Mesendoderm (in vitro differentiated cells): ENCODE results near the gene CADPS2.
"Not testable (repeated sequence)": the region's sequence is repeated elsewhere in the genome, so short reads cannot be mapped to it uniquely, and the experiment has no call there.

ENCODE experiments used
- DNase-seq: peaks from one replicate; pipeline ENCODE4 v3.0.0; 2013
- H2AK5ac ChIP-seq: 2 replicates; pipeline ENCODE4 v1.6.1; 2013; ENCODE audit warnings: low read length, inconsistent platforms
- H2BK120ac ChIP-seq: 2 replicates; pipeline ENCODE4 v1.6.1; 2013; ENCODE audit warnings: low read depth, mild to moderate bottlenecking, low read length, moderate library complexity, mixed read lengths
- H2BK15ac ChIP-seq: replicated peaks from 2 replicates; pipeline ENCODE4 v1.6.1; 2013; ENCODE audit warnings: low read depth, mild to moderate bottlenecking, moderate library complexity
- H2BK5ac ChIP-seq: 2 replicates; pipeline ENCODE4 v1.6.1; 2013; ENCODE audit warnings: low read length, inconsistent platforms
- H3K18ac ChIP-seq: 2 replicates; pipeline ENCODE4 v1.6.1; 2013; ENCODE audit warnings: mild to moderate bottlenecking, low read length, mixed read lengths
- H3K23ac ChIP-seq: one replicate; pipeline ENCODE4 v1.6.1; 2013; ENCODE audit warnings: low read length
- H3K27ac ChIP-seq: 2 replicates; pipeline ENCODE4 v1.5.1; 2013; ENCODE audit warnings: low read depth, mild to moderate bottlenecking, inconsistent platforms, low read length, moderate library complexity
- H3K27me3 ChIP-seq: 2 replicates; pipeline ENCODE4 v1.6.1; 2013; ENCODE audit warnings: low read length, control low read depth, mild to moderate bottlenecking, inconsistent platforms; ENCODE audit not compliant: insufficient read depth, poor library complexity
- H3K36me3 ChIP-seq: 2 replicates; pipeline ENCODE4 v1.6.1; 2013; ENCODE audit warnings: low read length, inconsistent platforms; ENCODE audit not compliant: control insufficient read depth, insufficient read depth
- H3K4ac ChIP-seq: one replicate; pipeline ENCODE4 v1.6.1; 2013; ENCODE audit warnings: low read depth, mild to moderate bottlenecking, low read length, moderate library complexity
- H3K4me1 ChIP-seq: 2 replicates; pipeline ENCODE4 v1.6.1; 2013; ENCODE audit warnings: low read depth, low read length, inconsistent platforms; ENCODE audit not compliant: control insufficient read depth
- H3K4me2 ChIP-seq: 2 replicates; pipeline ENCODE4 v1.6.1; 2013; ENCODE audit warnings: low read length
- H3K4me3 ChIP-seq: 2 replicates; pipeline ENCODE4 v1.5.1; 2013; ENCODE audit warnings: mild to moderate bottlenecking, low read length
- H3K56ac ChIP-seq: one replicate; pipeline ENCODE4 v1.6.1; 2013; ENCODE audit warnings: low read length
- H3K79me1 ChIP-seq: 2 replicates; pipeline ENCODE4 v1.6.1; 2013; ENCODE audit warnings: low read length, inconsistent platforms
- H3K79me2 ChIP-seq: 2 replicates; pipeline ENCODE4 v1.6.1; 2013; ENCODE audit warnings: mild to moderate bottlenecking, low read length; ENCODE audit not compliant: control insufficient read depth, insufficient read depth
- H3K9ac ChIP-seq: 2 replicates; pipeline ENCODE4 v1.6.1; 2013; ENCODE audit warnings: low read length, inconsistent platforms
- H4K5ac ChIP-seq: one replicate; pipeline ENCODE4 v1.6.1; 2013; ENCODE audit warnings: low read length
- H4K8ac ChIP-seq: one replicate; pipeline ENCODE4 v1.6.1; 2013; ENCODE audit warnings: low read depth, mild to moderate bottlenecking, control low read depth, low read length, moderate library complexity
- WGBS: extraction: QIAGEN DNeasy Blood & Tissue Kit; methylation state at CpG from one replicate; pipeline ENCODE4 v1.1.7; 2013; ENCODE audit warnings: low lambda C conversion rate, missing lambda C conversion rate; ENCODE audit not compliant: insufficient coverage; ENCODE audit errors: extremely low coverage; 5-methylcytosine and 5-hydroxymethylcytosine counted together

Gene CADPS2

GRCh38 chr7:122298618-122299017 lies 587.6 kb downstream of the CADPS2 start:
- WGBS = no CpG with 5 or more reads among the region's 2 CpGs
- Histone ChIP-seq H3K23ac (no peak overlapping the region), H3K4me1 (no peaks in the 10 kb centered on the region), H3K18ac (no peak overlapping the region), H3K27ac (no peak overlapping the region), H3K36me3 (no peaks in the 10 kb centered on the region), H3K56ac (no peak overlapping the region), H2BK15ac (no peak overlapping the region), H3K9ac (no peak overlapping the region), H3K27me3 (peaks cover 39% of the 10 kb centered on the region), H3K79me2 (no peaks in the 10 kb centered on the region), H3K79me1 (no peaks in the 10 kb centered on the region), H3K4me2 (no peak overlapping the region), H4K8ac (no peak overlapping the region), H2BK5ac (no peak overlapping the region), H3K4ac (no peak overlapping the region), H4K5ac (no peak overlapping the region), H2AK5ac (no peak overlapping the region), H2BK120ac (no peak overlapping the region), H3K4me3 (no peak overlapping the region)
- DNase-seq = no peak

- H3K4me3 ChIP-seq = no peak overlapping the region
- H3K27me3 ChIP-seq = peaks cover 36% of the 10 kb centered on the region
- WGBS = no CpG with 5 or more reads among the region's 2 CpGs
- H3K56ac ChIP-seq = no peak overlapping the region
- no peaks in the 10 kb centered on the region for H3K79me2 ChIP-seq
- no peak for DNase-seq
- H3K27ac ChIP-seq = no peak overlapping the region
- H3K4me2 ChIP-seq = no peak overlapping the region
- H3K9ac ChIP-seq = no peak overlapping the region
- H4K8ac ChIP-seq = no peak overlapping the region
- H4K5ac ChIP-seq = no peak overlapping the region
- H3K4ac ChIP-seq = no peak overlapping the region
- no peaks in the 10 kb centered on the region for H3K36me3 ChIP-seq
- H3K23ac ChIP-seq = no peak overlapping the region
- no peaks in the 10 kb centered on the region for H3K79me1 ChIP-seq
- no peak overlapping the region for H2BK15ac ChIP-seq
- H3K4me1 ChIP-seq = no peaks in the 10 kb centered on the region
- H2BK5ac ChIP-seq = no peak overlapping the region
- no peak overlapping the region for H2BK120ac ChIP-seq
- no peak overlapping the region for H3K18ac ChIP-seq
- no peak overlapping the region for H2AK5ac ChIP-seq
Observed at GRCh38 chr7:122298131-122298530, 588.1 kb downstream of the CADPS2 start.

DNA sequence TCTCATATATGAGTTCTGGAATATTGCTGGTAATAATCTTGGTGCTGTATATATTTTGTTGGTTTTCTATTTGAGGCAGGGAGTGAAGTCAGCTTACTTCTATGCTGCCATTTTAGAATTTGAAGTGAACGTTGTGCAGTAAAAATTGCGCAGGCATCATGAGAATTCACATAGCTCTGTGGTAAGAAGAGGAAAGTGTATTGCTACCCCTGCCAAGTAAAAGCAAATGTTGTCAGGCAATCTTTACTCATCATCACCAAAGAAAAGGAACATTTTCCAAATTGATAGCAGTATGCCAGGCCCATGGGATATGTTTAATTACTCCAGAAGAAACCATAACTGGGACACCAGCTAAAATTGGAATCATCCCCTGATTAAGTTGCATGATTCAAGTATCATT lies 595.1 kb downstream of the CADPS2 start:
- no peak overlapping the region for H4K5ac ChIP-seq
- DNase-seq = no peak
- no peaks in the 10 kb centered on the region for H3K79me2 ChIP-seq
- no peak overlapping the region for H2BK15ac ChIP-seq
- no peak overlapping the region for H3K4ac ChIP-seq
- no peak overlapping the region for H3K9ac ChIP-seq
- no peaks in the 10 kb centered on the region for H3K4me1 ChIP-seq
- no peak overlapping the region for H3K23ac ChIP-seq
- no peak overlapping the region for H3K18ac ChIP-seq
- H2BK5ac ChIP-seq = no peak overlapping the region
- no peaks in the 10 kb centered on the region for H3K79me1 ChIP-seq
- H3K36me3 ChIP-seq = no peaks in the 10 kb centered on the region
- H3K4me3 ChIP-seq = no peak overlapping the region
- H2BK120ac ChIP-seq = no peak overlapping the region
- H4K8ac ChIP-seq = no peak overlapping the region
- no peak overlapping the region for H2AK5ac ChIP-seq
- no peaks in the 10 kb centered on the region for H3K27me3 ChIP-seq
- no CpG with 5 or more reads among the region's 2 CpGs for WGBS
- no peak overlapping the region for H3K56ac ChIP-seq
- no peak overlapping the region for H3K27ac ChIP-seq
- H3K4me2 ChIP-seq = no peak overlapping the region

DNA sequence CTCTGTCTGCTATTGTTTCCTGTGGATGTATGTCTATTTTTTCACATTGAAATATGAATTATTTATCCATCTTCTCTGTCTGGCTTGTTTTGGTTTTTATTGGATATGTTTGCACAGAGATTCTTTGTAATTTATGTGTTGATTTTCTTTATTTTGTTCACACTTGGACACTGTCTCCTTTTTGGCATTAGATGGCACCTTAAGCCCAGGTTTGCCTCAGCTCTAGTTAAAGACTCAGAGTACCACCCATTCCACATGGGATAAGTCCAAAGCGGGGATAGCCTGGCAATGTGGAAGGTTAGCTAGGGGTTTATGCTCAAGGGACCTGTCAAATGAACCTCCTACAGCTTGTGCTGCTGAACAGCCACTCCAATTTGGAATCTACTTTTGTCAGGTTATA lies 595.8 kb downstream of the CADPS2 start:
- H3K79me2 ChIP-seq = no peaks in the 10 kb centered on the region
- H2BK5ac ChIP-seq = no peak overlapping the region
- WGBS = no CpG with 5 or more reads among the region's 1 CpG
- no peaks in the 10 kb centered on the region for H3K36me3 ChIP-seq
- no peaks in the 10 kb centered on the region for H3K27me3 ChIP-seq
- H3K9ac ChIP-seq = no peak overlapping the region
- no peak overlapping the region for H2AK5ac ChIP-seq
- H3K4ac ChIP-seq = no peak overlapping the region
- no peak overlapping the region for H3K18ac ChIP-seq
- H3K79me1 ChIP-seq = no peaks in the 10 kb centered on the region
- H3K27ac ChIP-seq = no peak overlapping the region
- no peak overlapping the region for H2BK120ac ChIP-seq
- no peak overlapping the region for H3K4me3 ChIP-seq
- H2BK15ac ChIP-seq = no peak overlapping the region
- H3K4me1 ChIP-seq = no peaks in the 10 kb centered on the region
- no peak overlapping the region for H3K56ac ChIP-seq
- no peak overlapping the region for H4K8ac ChIP-seq
- H4K5ac ChIP-seq = no peak overlapping the region
- H3K23ac ChIP-seq = no peak overlapping the region
- DNase-seq = no peak
- H3K4me2 ChIP-seq = no peak overlapping the region

GRCh38 chr7:122289426-122289825 lies 596.8 kb downstream of the CADPS2 start:
- no peak overlapping the region for H3K9ac ChIP-seq
- no peaks in the 10 kb centered on the region for H3K36me3 ChIP-seq
- H3K23ac ChIP-seq = no peak overlapping the region
- no CpG with 5 or more reads among the region's 1 CpG for WGBS
- no peak for DNase-seq
- H4K5ac ChIP-seq = no peak overlapping the region
- no peak overlapping the region for H3K4me3 ChIP-seq
- no peak overlapping the region for H3K4me2 ChIP-seq
- no peak overlapping the region for H2BK120ac ChIP-seq
- no peak overlapping the region for H2BK15ac ChIP-seq
- H3K4ac ChIP-seq = no peak overlapping the region
- no peaks in the 10 kb centered on the region for H3K79me2 ChIP-seq
- H3K56ac ChIP-seq = no peak overlapping the region
- no peaks in the 10 kb centered on the region for H3K4me1 ChIP-seq
- H4K8ac ChIP-seq = no peak overlapping the region
- H3K27ac ChIP-seq = no peak overlapping the region
- no peak overlapping the region for H3K18ac ChIP-seq
- no peak overlapping the region for H2BK5ac ChIP-seq
- no peak overlapping the region for H2AK5ac ChIP-seq
- no peaks in the 10 kb centered on the region for H3K79me1 ChIP-seq
- no peaks in the 10 kb centered on the region for H3K27me3 ChIP-seq

GRCh38 chr7:122284608-122285007 lies 601.7 kb downstream of the CADPS2 start:
- not testable (repeated sequence) for H4K8ac ChIP-seq, H3K9ac ChIP-seq, H3K79me1 ChIP-seq, H3K4me3 ChIP-seq, H2BK15ac ChIP-seq, DNase-seq, H3K79me2 ChIP-seq, H3K36me3 ChIP-seq, H3K23ac ChIP-seq, H3K27me3 ChIP-seq, H4K5ac ChIP-seq, H2BK5ac ChIP-seq, H3K4me2 ChIP-seq, H2BK120ac ChIP-seq, H3K4ac ChIP-seq, H3K27ac ChIP-seq, H2AK5ac ChIP-seq, H3K18ac ChIP-seq, H3K56ac ChIP-seq, H3K4me1 ChIP-seq
- WGBS = no CpG with 5 or more reads among the region's 24 CpGs
